ENCODE measurements around the gene RERE. TPM values are rescaled to one million over a fixed set of nuclear protein-coding genes. Genes with fewer than 3 reads are reported as not detected.

RERE gene
- polyA plus RNA-seq, 1 of the 3 experiments (the other 2 are of a cell fraction): 8.1 TPM

DNA sequence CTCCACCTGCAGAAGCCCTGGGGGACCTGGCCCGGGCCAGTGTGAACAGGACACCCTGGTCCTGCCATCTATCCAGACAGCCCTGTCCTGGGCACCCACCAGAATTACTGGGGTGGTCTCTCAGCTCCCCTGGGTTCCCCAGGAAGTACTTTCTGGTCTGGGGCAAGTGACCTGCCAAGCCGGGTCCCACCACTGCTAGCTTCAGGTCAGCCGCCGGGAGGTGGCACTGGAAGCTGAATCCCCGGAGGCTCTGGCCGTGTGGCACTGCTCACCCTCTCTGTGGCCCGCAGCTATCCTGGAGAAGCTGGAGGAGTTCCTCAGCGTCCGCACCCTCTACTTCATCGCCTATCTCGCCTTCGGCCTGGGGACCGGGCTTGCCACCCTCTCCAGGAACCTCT, 478.2 kb downstream of the RERE start (continued):
- TF ChIP-seq, protein P1, sequence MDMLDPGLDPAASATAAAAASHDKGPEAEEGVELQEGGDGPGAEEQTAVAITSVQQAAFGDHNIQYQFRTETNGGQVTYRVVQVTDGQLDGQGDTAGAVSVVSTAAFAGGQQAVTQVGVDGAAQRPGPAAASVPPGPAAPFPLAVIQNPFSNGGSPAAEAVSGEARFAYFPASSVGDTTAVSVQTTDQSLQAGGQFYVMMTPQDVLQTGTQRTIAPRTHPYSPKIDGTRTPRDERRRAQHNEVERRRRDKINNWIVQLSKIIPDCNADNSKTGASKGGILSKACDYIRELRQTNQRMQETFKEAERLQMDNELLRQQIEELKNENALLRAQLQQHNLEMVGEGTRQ (IDR thresholded peaks at IDR 0.05; ENCODE audit: borderline replicate concordance, low read depth, low read length): no peak
- TF ChIP-seq, protein P2, sequence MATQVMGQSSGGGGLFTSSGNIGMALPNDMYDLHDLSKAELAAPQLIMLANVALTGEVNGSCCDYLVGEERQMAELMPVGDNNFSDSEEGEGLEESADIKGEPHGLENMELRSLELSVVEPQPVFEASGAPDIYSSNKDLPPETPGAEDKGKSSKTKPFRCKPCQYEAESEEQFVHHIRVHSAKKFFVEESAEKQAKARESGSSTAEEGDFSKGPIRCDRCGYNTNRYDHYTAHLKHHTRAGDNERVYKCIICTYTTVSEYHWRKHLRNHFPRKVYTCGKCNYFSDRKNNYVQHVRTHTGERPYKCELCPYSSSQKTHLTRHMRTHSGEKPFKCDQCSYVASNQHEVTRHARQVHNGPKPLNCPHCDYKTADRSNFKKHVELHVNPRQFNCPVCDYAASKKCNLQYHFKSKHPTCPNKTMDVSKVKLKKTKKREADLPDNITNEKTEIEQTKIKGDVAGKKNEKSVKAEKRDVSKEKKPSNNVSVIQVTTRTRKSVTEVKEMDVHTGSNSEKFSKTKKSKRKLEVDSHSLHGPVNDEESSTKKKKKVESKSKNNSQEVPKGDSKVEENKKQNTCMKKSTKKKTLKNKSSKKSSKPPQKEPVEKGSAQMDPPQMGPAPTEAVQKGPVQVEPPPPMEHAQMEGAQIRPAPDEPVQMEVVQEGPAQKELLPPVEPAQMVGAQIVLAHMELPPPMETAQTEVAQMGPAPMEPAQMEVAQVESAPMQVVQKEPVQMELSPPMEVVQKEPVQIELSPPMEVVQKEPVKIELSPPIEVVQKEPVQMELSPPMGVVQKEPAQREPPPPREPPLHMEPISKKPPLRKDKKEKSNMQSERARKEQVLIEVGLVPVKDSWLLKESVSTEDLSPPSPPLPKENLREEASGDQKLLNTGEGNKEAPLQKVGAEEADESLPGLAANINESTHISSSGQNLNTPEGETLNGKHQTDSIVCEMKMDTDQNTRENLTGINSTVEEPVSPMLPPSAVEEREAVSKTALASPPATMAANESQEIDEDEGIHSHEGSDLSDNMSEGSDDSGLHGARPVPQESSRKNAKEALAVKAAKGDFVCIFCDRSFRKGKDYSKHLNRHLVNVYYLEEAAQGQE (IDR thresholded peaks at IDR 0.05; ENCODE audit: low read depth, low read length): no peak
- TF ChIP-seq GATA2 (CRISPR knock-in tag; IDR thresholded peaks at IDR 0.05): no peak

DNA sequence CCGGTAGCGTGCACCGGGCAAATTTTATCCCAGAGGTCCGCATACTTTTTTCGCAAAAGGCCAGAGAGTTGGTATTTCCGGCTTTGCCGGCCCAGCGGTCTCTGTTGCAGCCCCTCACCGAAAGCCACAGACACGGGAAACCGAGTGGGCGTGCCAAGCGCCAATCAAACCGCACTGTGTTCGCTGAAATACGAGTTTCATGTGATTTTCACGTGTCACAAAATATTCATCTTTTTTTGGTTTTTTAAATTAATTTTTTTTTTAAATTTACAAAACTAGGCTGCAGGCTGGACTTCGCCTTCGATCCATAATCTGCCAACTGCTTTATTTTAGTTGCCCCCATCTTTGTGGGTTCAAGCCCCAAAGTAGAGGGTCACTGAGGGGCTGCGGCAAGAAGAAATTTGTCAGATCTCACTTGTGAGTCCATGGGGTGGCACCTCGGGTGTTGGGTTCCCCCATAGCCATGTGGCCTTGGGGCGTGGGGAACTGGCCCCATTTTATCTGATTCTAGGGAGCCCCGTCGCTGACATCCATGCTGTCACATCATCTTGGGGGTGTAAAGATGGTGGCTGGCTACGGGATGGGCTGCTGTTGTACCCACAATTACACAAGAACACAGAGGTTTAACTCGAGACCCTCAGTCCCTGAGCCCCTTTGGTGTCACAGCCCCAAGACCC, 478.8 kb downstream of the RERE start:
- H4K20me1 ChIP-seq (ENCODE audit: insufficient read depth): no peaks in the 10 kb centered on the region
- H3F3A ChIP-seq (replicated peaks; ENCODE audit: insufficient read depth): no peaks in the 10 kb centered on the region
- WGBS (ENCODE audit: low lambda C conversion rate): 94% methylated on average over 23 of the region's 26 CpGs
- ChIA-PET POLR2A (no interaction called here), CTCF (interaction anchor here (0.9 to 1.2 kb wide), 2 partner anchors 10 to 319 kb away, joined by 3 to 5 read pairs; no protein-coding TSS in a partner anchor)
- no peak overlapping the region for H2AFZ ChIP-seq (ENCODE audit: low read depth)
- H3K36me3 ChIP-seq (replicated peaks in 1 of 2; ENCODE audit: control insufficient read depth in 1 of 2, insufficient read depth in 2 of 2, low read length in 1 of 2): no peaks in the 10 kb centered on the region
- H3K4me1 ChIP-seq (ENCODE audit: control insufficient read depth in 1 of 2, insufficient read depth in 2 of 2, low read depth in 1 of 2, low read length in 1 of 2): peaks cover 0 to 2% of the 10 kb centered on the region in 2 experiments; a peak in 2 of 4 replicates
- no peaks in the 10 kb centered on the region for H3K9me3 ChIP-seq
- DNase-seq: no peak
- no peaks in the 10 kb centered on the region for H3K79me2 ChIP-seq (ENCODE audit: insufficient read depth)
- no peaks in the 10 kb centered on the region for H3K9me2 ChIP-seq
- H3K27ac ChIP-seq (ENCODE audit: low read depth in 2 of 2, low read length in 1 of 2): no peak overlapping the region
- no peak overlapping the region for H3K9ac ChIP-seq
- H3K4me3 ChIP-seq (ENCODE audit: low read depth in 2 of 2, low read length in 1 of 2): no peak overlapping the region
- H3K4me2 ChIP-seq: no peak overlapping the region
- TF ChIP-seq, protein P3, sequence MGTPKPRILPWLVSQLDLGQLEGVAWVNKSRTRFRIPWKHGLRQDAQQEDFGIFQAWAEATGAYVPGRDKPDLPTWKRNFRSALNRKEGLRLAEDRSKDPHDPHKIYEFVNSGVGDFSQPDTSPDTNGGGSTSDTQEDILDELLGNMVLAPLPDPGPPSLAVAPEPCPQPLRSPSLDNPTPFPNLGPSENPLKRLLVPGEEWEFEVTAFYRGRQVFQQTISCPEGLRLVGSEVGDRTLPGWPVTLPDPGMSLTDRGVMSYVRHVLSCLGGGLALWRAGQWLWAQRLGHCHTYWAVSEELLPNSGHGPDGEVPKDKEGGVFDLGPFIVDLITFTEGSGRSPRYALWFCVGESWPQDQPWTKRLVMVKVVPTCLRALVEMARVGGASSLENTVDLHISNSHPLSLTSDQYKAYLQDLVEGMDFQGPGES (IDR thresholded peaks at IDR 0.05; ENCODE audit: low read depth, low read length): no peak
- TF ChIP-seq RFX5 (IDR thresholded peaks at IDR 0.05; ENCODE audit: low read length) (no peak), FOXM1 (IDR thresholded peaks at IDR 0.05; ENCODE audit: low read depth) (no peak), GATA2 (CRISPR knock-in tag; IDR thresholded peaks at IDR 0.05) (no peak), YY1 (IDR thresholded peaks at IDR 0.05; ENCODE audit: low read depth) (no peak), TCF12 (IDR thresholded peaks at IDR 0.05) (no peak), CHD2 (IDR thresholded peaks at IDR 0.05; ENCODE audit: low read length, partially characterized antibody) (no peak), FOSL2 (IDR thresholded peaks at IDR 0.05; ENCODE audit: borderline replicate concordance, low read depth) (no peak), RCOR1 (IDR thresholded peaks at IDR 0.05; ENCODE audit: low read length) (no peak), FOXJ3 (CRISPR knock-in tag; IDR thresholded peaks at IDR 0.05) (no peak), ELF1 (IDR thresholded peaks at IDR 0.05) (no peak), RAD21 (IDR thresholded peaks at IDR 0.05; ENCODE audit: low read length) (no peak), POLR2AphosphoS5 (IDR thresholded peaks at IDR 0.05; ENCODE audit: low read depth, low read length) (no peak), RXRA (IDR thresholded peaks at IDR 0.05; ENCODE audit: borderline replicate concordance, low read depth) (no peak), TEAD4 (IDR thresholded peaks at IDR 0.05; ENCODE audit: borderline replicate concordance, insufficient read depth) (no peak), SIN3A (IDR thresholded peaks at IDR 0.05; ENCODE audit: borderline replicate concordance, low read depth, low read length) (no peak)
- TF ChIP-seq, protein P4, sequence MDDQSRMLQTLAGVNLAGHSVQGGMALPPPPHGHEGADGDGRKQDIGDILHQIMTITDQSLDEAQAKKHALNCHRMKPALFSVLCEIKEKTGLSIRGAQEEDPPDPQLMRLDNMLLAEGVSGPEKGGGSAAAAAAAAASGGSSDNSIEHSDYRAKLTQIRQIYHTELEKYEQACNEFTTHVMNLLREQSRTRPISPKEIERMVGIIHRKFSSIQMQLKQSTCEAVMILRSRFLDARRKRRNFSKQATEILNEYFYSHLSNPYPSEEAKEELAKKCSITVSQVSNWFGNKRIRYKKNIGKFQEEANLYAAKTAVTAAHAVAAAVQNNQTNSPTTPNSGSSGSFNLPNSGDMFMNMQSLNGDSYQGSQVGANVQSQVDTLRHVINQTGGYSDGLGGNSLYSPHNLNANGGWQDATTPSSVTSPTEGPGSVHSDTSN (IDR thresholded peaks at IDR 0.05): no peak
- TF ChIP-seq, protein P5, sequence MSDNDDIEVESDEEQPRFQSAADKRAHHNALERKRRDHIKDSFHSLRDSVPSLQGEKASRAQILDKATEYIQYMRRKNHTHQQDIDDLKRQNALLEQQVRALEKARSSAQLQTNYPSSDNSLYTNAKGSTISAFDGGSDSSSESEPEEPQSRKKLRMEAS (IDR thresholded peaks at IDR 0.05; ENCODE audit: low read depth): no peak
- H3K27me3 ChIP-seq (ENCODE audit: insufficient read depth): no peaks in the 10 kb centered on the region

All from SK-N-SH (cell line).